HEK293 (cell line): ENCODE data around the gene CCDC51.

Source experiments
- BCL11A ChIP-seq: fragments of 450-650 bp; formaldehyde crosslinking; IDR thresholded peaks from 2 replicates; pipeline ENCODE4 v1.5.1; 2016; ENCODE audit warnings: low read depth, missing biosample characterization, missing genetic modification characterization
- MZF1 ChIP-seq: fragments of 450-650 bp; formaldehyde crosslinking; IDR thresholded peaks from 2 replicates; pipeline ENCODE4 v1.5.1; 2017; ENCODE audit warnings: missing biosample characterization, missing genetic modification characterization, borderline replicate concordance
- RBAK ChIP-seq: fragments of 450-650 bp; formaldehyde crosslinking; IDR thresholded peaks from 2 replicates; pipeline ENCODE4 v1.5.1; 2016; ENCODE audit warnings: missing biosample characterization, missing genetic modification characterization
- REPIN1 ChIP-seq: fragments of 450-650 bp; formaldehyde crosslinking; IDR thresholded peaks from 2 replicates; pipeline ENCODE4 v1.5.1; 2017; ENCODE audit warnings: missing biosample characterization, missing genetic modification characterization, low read depth
- TCF7L2 ChIP-seq: IDR thresholded peaks from 2 replicates; pipeline ENCODE4 v1.6.1; 2011; ENCODE audit warnings: low read depth, mild to moderate bottlenecking, inconsistent platforms, low read length, moderate library complexity, borderline replicate concordance
- ZBTB17 ChIP-seq: fragments of 450-650 bp; formaldehyde crosslinking; IDR thresholded peaks from 2 replicates; pipeline ENCODE4 v1.5.1; 2016; ENCODE audit warnings: missing biosample characterization, missing genetic modification characterization
- ZNF132 ChIP-seq: fragments of 450-650 bp; formaldehyde crosslinking; IDR thresholded peaks from 2 replicates; pipeline ENCODE4 v1.5.1; 2017; ENCODE audit warnings: missing biosample characterization, missing genetic modification characterization, borderline replicate concordance
- ZNF324 ChIP-seq: fragments of 450-650 bp; formaldehyde crosslinking; IDR thresholded peaks from 2 replicates; pipeline ENCODE4 v1.5.1; 2016; ENCODE audit warnings: missing biosample characterization, missing genetic modification characterization
- ZNF341 ChIP-seq: fragments of 450-650 bp; formaldehyde crosslinking; IDR thresholded peaks from 2 replicates; pipeline ENCODE4; 2016; ENCODE audit warnings: low read depth, missing biosample characterization, missing genetic modification characterization
- ZNF514 ChIP-seq: fragments of 450-650 bp; formaldehyde crosslinking; IDR thresholded peaks from 2 replicates; pipeline ENCODE4 v1.5.1; 2016; ENCODE audit warnings: missing biosample characterization, missing genetic modification characterization
- TF ChIP-seq, protein P1 (sequence below): fragments of 450-650 bp; formaldehyde crosslinking; IDR thresholded peaks from 2 replicates; pipeline ENCODE4 v1.5.1; 2016; ENCODE audit warnings: missing biosample characterization, missing genetic modification characterization
- TF ChIP-seq, protein P2 (sequence below): fragments of 450-650 bp; formaldehyde crosslinking; IDR thresholded peaks from 2 replicates; pipeline ENCODE4 v1.5.1; 2016; ENCODE audit warnings: missing biosample characterization, missing genetic modification characterization

DNA sequence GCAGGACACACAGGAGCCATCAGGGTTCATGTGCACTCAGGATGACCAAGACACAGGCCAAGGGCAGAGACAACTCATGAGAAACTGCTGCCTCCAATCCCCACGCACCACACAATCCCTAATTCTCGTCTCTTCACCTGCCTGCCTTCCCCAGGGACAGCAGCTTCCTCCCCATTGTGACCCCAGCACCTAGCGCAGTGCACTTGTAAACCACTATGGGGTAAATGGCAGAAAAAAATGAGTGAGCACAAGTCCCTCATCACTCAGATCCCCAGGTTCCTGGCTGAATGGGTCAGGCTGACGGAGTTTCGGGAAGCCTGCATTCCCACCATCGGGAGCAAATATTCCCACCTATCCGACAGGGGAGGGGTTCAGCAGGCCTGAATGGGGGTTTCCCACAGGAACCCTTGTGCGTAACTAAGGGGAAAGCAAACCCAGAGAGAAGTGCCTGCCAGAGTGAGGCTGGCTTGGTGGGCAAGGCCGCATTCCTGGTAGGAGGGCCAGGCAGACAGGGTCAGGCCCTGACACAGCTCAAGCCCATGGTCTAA lies 28.8 kb downstream of the CCDC51 start:
- TF ChIP-seq, protein P1, sequence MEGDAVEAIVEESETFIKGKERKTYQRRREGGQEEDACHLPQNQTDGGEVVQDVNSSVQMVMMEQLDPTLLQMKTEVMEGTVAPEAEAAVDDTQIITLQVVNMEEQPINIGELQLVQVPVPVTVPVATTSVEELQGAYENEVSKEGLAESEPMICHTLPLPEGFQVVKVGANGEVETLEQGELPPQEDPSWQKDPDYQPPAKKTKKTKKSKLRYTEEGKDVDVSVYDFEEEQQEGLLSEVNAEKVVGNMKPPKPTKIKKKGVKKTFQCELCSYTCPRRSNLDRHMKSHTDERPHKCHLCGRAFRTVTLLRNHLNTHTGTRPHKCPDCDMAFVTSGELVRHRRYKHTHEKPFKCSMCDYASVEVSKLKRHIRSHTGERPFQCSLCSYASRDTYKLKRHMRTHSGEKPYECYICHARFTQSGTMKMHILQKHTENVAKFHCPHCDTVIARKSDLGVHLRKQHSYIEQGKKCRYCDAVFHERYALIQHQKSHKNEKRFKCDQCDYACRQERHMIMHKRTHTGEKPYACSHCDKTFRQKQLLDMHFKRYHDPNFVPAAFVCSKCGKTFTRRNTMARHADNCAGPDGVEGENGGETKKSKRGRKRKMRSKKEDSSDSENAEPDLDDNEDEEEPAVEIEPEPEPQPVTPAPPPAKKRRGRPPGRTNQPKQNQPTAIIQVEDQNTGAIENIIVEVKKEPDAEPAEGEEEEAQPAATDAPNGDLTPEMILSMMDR = no peak
- TF ChIP-seq RBAK (tag by site-specific recombination) = no peak
- no peak for TF ChIP-seq ZBTB17 (tag by site-specific recombination)
- TF ChIP-seq MZF1 (tag by site-specific recombination) = no peak
- no peak for TF ChIP-seq ZNF132 (tag by site-specific recombination)
- no peak for TF ChIP-seq TCF7L2
- no peak for TF ChIP-seq ZNF324 (tag by site-specific recombination)
- TF ChIP-seq, protein P2, sequence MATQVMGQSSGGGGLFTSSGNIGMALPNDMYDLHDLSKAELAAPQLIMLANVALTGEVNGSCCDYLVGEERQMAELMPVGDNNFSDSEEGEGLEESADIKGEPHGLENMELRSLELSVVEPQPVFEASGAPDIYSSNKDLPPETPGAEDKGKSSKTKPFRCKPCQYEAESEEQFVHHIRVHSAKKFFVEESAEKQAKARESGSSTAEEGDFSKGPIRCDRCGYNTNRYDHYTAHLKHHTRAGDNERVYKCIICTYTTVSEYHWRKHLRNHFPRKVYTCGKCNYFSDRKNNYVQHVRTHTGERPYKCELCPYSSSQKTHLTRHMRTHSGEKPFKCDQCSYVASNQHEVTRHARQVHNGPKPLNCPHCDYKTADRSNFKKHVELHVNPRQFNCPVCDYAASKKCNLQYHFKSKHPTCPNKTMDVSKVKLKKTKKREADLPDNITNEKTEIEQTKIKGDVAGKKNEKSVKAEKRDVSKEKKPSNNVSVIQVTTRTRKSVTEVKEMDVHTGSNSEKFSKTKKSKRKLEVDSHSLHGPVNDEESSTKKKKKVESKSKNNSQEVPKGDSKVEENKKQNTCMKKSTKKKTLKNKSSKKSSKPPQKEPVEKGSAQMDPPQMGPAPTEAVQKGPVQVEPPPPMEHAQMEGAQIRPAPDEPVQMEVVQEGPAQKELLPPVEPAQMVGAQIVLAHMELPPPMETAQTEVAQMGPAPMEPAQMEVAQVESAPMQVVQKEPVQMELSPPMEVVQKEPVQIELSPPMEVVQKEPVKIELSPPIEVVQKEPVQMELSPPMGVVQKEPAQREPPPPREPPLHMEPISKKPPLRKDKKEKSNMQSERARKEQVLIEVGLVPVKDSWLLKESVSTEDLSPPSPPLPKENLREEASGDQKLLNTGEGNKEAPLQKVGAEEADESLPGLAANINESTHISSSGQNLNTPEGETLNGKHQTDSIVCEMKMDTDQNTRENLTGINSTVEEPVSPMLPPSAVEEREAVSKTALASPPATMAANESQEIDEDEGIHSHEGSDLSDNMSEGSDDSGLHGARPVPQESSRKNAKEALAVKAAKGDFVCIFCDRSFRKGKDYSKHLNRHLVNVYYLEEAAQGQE (tag by site-specific recombination) = no peak
- no peak for TF ChIP-seq ZNF514 (tag by site-specific recombination)
- no peak for TF ChIP-seq ZNF341 (tag by site-specific recombination)
- no peak for TF ChIP-seq BCL11A (tag by site-specific recombination)
- TF ChIP-seq REPIN1 (tag by site-specific recombination) = no peak
